Activated CD4-positive, CD25-positive, alpha-beta regulatory T cell treated with anti-CD3 and anti-CD28 coated beads, Interleukin-2, amount 50 U/mL, for 24 hours (primary cell): ENCODE data around the gene PITPNC1.
"Not testable (repeated sequence)": the region's sequence is repeated elsewhere in the genome, so short reads cannot be mapped to it uniquely, and the experiment has no call there.

Experiments
- ATAC-seq, 2 donors: fragments of 150-1000 bp; cut with Tn5 transposase; one replicate each; pipeline ENCODE4 v1.10.0; 2021; ENCODE audit warnings: mild to moderate bottlenecking in 1 of 2, moderate library complexity in 1 of 2

Gene PITPNC1

DNA sequence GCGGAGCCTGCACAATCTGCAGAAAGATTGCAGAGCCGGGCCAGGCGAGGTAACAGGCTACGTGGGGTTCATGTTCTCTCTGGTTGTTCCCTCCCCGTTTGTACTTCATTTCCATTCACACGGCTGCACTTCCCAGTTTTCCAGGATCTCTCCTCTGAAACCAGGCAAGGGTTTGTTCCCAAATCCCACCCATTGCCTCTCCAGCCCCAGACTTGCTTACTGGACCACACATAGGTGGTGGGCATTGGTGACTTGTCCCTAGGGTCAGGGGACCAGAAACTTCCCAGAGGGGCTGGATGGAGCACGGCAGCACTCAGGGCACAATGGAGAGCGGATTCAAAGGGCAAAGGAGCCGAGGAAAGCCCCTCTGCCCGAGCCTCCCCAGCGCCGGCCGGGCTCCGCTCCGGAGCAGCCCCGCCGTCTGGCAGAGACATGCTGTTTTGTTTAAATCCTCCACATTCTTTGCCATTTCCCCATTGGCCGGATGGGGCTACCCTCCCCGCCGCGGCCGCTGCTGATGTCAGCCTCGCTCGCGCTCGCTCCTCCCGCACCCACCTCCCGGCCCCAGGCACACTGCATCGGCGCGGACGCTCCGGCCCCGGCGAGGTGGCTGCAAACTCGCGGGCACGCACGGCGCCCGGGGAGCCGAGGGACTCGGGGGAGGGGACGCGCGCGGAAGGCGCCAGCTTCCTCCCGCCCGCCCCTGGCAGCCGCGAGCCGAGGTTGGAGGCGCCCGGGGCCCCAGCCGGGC is at the start of gene PITPNC1:
TSS of gene PITPNC1 (plus strand) at position 545 of the 751 bp plus-strand sequence.
- ATAC-seq: peak; percentile 76 to 79

DNA sequence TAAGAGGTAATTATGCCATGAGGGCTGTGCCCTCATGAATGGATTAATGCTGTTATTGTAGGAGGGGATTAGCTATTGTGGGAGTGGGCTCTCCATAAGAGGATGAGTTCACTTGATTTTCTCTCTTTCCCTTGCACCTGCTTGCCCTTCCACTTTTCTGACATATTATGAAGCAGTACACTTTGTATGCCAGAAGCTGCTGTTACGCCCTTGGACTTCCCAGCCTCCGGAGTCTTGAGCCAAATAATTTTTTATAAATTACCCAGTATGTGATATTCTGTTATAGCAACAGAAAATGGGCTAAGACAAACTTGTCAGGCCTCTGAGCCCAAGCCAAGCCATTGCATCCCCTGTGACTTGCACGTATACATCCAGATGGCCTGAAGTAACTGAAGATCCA is 49.1 kb upstream of the PITPNC1 start:
- ATAC-seq: no peak

GRCh38 chr17:67331381-67332161 is 45.5 kb upstream of the PITPNC1 start:
- ATAC-seq: not testable (repeated sequence)

DNA sequence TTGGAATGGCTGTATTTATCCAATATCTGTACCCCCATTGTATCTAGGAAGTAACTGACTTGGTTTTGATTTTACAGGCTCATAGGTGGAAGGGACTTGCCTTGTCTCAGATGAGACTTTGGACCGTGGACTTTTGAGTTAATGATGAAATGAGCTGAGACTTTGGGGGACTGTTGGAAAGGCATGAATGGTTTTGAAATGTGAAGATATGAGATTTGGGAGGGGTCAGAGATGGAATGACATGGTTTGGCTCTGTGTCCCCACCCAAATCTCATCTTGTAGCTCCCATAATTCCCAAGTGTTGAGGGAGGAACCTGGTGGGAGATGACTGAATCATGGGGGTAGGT is 44.9 kb upstream of the PITPNC1 start:
- not testable (repeated sequence) for ATAC-seq

DNA sequence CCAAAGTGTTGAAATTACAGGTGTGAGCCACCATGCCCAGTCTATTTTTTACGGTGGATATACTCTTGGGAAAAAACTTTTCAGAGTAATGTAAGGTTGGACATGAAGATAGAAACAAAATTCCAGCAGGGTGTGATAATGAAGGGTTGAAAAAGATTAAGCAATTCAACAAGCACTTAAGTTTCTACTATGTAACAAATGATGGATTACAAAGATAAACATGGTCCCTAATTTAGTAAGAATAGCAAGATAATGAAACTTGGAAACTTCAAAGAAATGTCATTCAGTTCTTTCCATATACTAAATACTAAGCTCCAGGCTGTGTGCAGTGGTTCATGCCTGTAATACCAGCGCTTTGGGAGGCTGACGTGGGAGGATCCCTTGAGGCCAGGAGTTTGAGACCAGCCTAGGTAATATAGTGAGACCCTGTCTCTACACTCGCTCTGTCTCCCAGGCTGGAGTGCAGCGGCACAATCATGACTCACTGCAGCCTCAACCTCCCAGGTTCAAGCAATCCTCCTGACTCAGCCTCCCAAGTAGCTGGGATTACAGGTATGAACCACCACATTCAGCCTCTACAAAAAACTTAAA is 41.7 kb upstream of the PITPNC1 start:
- no peak for ATAC-seq

- no peak for ATAC-seq
Measured at GRCh38 chr17:67336859-67337258, 40.2 kb upstream of the PITPNC1 start.

DNA sequence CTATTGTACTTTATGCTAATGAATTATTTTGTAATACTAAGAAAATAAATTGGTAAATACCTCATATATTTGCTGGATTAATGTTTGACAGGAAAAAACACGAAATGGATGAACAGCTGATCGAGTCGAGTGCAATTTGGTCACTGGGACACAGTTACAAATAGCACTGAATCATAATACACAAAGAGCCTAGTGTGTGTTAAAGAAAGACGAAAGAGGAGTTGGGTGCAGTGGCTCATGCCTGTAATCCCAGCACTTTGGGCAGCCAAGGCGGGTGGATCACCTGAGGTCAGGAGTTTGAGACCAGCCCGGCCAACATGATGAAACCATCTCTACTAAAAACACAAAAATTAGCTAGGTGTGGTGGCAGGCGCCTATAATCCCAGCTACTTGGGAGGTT is 38.7 kb upstream of the PITPNC1 start:
- ATAC-seq: not testable (repeated sequence)

- no peak for ATAC-seq
Measured at GRCh38 chr17:67343237-67343636, 33.8 kb upstream of the PITPNC1 start.

GRCh38 chr17:67347826-67348225 is 29.3 kb upstream of the PITPNC1 start:
- ATAC-seq: no peak

GRCh38 chr17:67349420-67349819 is 27.7 kb upstream of the PITPNC1 start:
- no peak for ATAC-seq

DNA sequence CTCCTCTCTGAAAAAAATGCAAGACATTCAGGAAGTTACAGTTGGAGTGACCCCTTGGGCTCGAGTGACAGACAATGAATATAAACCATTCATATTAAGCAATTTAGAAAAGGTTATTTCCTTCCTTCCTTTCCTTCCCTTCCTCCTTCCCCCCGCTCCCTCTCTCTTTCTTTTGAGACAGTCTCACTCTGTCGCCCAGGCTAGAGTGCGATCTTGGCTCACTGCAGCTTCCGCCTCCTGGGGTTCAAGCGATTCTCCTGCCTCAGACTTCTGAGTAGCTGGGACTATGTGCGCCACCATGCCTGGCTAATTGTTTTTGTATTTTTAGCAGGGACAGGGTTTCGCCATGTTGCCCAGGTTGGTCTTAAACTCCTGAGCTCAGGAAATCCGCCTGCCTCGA is 23.9 kb upstream of the PITPNC1 start:
- ATAC-seq: no peak

DNA sequence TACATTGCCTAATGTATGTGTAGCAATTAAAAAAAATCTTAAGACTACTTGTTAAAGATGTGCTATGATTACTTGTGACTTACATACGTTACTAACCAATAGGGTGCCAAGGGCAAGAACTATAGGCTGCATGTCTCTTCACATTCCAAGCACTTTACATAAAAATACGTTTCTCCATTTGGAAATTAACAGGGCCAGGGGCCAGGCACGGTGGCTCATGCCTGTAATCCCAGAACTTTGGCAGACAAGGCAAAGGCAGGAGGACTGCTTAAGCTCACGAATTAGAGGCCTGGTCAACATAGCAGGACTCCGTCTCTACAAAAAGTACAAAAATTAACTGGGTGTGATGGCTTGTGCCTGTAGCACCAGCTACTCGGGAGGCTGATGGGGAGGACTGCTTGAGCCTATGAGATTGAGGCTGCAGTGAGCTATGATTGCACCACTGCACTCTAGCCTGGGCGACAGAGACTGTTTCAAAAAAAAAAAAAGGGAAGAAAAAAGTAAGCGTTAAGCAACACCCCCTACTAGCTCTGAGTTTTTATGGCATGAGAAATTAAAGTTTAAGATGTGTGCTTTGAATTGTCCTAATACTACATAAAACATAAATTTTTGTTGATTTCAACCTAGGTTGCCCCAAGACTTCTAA is 23.0 kb upstream of the PITPNC1 start:
- no peak for ATAC-seq

- peak; percentile 68 to 76 for ATAC-seq
Measured at GRCh38 chr17:67358612-67359011, 18.5 kb upstream of the PITPNC1 start.

- peak; percentile 72 to 76 for ATAC-seq
Measured at GRCh38 chr17:67359960-67360791, 16.9 kb upstream of the PITPNC1 start.

DNA sequence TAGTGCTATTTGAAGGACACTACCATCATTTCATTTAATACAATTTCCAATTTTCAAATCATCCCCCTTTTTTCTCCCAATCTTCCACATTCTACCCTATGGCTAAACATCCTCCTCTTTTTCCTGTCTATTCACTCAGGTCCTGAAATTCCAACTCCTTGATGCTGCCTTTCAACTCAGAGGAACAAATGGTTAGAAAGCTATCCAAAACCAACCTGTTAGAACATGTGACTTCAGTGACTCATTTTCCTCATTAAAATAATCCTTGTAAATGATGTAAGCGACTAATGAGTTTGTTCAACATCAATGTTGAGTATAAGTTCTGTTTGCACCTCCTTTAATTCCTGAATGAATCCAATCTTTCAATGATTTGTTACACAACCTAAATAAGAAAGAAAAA is 16.2 kb upstream of the PITPNC1 start:
- ATAC-seq: no peak

GRCh38 chr17:67362173-67362572 is 14.9 kb upstream of the PITPNC1 start:
- no peak for ATAC-seq

- ATAC-seq: no peak
Measured at GRCh38 chr17:67364847-67365737, 12.0 kb upstream of the PITPNC1 start.

DNA sequence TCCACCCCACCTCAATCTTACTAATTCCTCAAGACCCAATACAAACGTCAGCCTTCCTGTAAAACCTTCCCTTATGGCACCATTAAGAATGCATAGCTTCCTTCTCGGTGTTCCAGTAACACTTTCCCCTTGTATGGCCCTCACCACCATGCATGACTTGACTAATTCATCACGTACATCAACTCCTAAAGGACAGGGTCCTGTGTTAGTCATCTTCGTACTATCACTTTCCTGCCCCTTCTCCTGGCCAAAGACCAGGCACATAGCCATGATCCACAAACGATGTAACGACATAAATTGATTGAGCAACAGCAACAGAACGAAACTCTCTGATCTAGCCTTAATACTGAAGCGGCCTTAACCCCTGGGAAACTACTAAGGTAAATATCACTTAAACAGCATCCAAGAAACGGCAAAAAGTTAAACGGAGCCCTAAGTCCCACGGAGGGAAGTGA is 11.3 kb upstream of the PITPNC1 start:
- ATAC-seq: peak; percentile 53 to 62

DNA sequence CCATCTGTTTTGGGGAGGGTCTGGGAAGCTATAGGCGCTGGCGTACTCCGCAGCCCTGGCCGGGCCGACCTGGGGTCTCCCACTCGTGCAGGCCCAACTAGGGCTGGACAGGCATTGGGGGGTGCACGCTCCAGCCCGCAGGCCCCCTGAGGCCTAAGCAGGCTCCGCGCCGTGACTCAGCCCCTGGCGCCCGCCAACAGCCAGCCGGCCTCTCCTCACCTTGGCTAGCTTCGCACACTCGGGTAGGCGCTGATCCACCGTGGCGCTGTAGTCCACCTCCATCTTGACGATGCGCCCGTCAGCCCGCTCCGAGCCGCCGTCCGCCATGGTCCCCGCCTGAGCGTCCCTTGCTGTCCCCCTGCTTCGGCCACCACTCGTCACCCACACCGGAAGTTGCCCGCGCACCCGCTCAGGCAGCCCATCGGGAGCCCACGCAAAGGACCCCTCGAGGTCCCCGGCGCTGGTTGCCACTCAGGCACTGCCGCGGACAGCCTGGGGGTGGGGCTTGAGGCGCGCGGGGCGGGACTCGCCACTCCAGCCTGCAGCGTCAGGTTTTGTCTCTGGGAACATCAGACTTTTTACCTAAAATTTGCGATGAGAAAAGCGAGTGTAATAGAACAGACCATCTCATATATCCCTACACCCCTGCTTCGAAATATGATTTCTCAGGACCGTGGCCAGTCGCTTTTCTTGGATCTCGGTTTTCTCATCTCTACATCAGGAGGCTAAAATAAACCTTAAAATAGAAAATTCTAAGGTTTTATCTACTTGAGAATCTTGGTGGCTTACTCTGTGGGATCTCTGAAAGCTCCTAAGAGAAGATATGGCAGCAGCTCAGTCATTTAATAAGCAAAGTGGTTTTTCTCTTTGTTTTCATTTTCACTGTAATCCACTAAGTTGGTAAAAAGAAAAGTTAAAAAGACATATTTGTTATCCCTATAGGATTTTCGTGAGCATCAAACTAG is 10.6 kb upstream of the PITPNC1 start, which contains the start of gene PSMD12:
TSS of gene PSMD12 (minus strand) at position 385 of the 965 bp plus-strand sequence. CDS start at position 327, 58 bp downstream.
- ATAC-seq: peak; percentile 85 to 88

DNA sequence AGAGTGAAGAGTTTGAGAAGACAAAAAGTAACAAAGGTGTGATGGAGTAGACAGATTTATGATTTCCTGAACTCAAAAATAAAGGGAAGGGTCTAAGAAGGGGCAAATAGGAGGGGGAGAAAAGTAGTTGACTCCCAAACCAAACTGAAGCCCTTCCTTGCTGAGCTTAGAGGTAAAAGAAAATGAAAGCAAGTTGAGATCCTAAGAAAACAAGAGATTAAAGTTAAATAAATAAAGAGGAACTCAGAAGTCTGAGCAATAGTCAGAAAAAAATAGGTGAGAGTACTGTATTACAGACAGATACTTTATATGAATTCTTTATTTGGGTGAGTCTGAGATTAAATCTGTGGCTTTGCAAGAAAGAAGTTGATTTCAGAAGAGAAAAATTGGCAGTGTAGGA is 7.4 kb upstream of the PITPNC1 start:
- no peak for ATAC-seq
